Measurements from ENCODE around the gene PRR5.

The PRR5 gene

DNA sequence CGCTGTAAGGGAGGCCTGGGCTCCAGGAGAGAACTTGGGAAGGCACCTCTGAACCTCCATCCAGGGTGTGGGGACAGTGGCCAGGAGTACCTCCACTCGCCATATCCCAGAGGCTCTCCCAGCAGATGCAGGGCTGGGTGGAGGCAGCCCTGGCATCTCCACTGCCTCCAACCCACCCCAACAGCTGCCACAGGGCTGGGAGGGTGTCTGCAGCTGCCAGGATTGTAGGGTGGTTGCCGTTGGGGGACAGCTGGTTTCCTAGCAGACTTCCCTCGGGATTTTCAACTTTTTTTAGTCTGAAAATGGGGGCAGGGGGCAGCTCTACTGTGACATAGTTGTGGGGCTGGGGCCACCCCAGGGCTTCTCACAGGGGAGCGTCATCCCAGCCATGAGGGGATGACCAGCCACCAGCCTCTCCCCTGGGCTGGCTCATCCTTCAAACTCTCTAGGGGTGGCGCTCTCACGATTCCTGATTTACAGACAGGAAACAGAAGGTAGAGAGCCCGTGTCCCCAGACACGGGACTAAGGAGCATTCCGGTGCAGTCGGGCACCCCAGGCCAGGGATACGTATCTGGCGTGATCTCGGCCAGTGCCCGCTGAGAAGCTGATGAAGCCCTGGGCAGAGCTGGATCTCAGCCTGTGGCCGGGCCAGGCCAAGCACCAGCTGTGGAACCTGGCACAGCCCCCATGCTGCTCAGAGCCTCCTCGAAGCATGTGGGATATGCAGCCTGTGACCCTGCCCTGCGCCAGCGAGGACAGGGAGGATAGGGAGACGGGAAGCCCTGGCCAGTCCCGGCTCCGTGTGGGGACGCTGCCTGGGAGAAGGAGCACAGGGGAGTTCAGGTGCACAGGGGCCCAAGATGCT, 9.9 kb downstream of the PRR5 start:
- Histone ChIP-seq H2AFZ (ENCODE audit: low read depth) (no peak overlapping the region), H4K20me1 (ENCODE audit: insufficient read depth) (no peaks in the 10 kb centered on the region), H3K36me3 (ENCODE audit: insufficient read depth) (no peaks in the 10 kb centered on the region), H3K27ac (no peak overlapping the region), H3K27me3 (ENCODE audit: insufficient read depth, low read depth) (no peaks in the 10 kb centered on the region; the same call in 1 of the 2 replicates), H3K79me2 (ENCODE audit: insufficient read depth, low read depth) (no peaks in the 10 kb centered on the region), H3K9ac (no peak overlapping the region), H3K4me2 (no peak overlapping the region), H3K4me1 (ENCODE audit: low read depth, poor library complexity, severe bottlenecking) (no peaks in the 10 kb centered on the region), H3K4me3 (IDR thresholded peaks at IDR 0.05; ENCODE audit: insufficient read depth, low read depth, low read length) (no peak overlapping the region)
- TF ChIP-seq, protein P1, sequence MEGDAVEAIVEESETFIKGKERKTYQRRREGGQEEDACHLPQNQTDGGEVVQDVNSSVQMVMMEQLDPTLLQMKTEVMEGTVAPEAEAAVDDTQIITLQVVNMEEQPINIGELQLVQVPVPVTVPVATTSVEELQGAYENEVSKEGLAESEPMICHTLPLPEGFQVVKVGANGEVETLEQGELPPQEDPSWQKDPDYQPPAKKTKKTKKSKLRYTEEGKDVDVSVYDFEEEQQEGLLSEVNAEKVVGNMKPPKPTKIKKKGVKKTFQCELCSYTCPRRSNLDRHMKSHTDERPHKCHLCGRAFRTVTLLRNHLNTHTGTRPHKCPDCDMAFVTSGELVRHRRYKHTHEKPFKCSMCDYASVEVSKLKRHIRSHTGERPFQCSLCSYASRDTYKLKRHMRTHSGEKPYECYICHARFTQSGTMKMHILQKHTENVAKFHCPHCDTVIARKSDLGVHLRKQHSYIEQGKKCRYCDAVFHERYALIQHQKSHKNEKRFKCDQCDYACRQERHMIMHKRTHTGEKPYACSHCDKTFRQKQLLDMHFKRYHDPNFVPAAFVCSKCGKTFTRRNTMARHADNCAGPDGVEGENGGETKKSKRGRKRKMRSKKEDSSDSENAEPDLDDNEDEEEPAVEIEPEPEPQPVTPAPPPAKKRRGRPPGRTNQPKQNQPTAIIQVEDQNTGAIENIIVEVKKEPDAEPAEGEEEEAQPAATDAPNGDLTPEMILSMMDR (conservative IDR thresholded peaks at IDR 0.05; ENCODE audit: low read depth, low read length): no peak

DNA sequence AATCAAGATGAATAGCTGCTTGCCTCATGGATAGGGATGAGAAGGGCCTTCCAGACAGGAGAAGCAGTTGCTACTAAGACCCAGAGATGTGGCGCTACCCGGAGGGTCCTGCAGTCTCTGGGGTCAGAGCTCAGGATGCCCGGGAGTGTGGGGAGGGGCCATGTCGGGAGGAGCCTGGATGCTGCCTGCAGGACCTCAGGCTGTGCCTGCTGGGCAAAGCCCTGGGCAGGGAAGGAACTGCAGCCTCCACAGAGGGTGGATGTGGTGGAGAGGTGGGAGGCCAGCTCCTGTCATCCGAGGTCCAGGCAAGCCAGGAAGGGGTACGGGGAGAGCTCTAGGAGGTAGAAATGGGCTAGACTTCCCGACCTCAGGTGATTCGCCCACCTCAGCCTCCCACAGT, 11.0 kb downstream of the PRR5 start:
- H3K79me2 ChIP-seq (ENCODE audit: insufficient read depth, low read depth): no peaks in the 10 kb centered on the region
- H3K4me2 ChIP-seq: no peak overlapping the region
- no peak overlapping the region for H3K27ac ChIP-seq
- H3K4me3 ChIP-seq (IDR thresholded peaks at IDR 0.05; ENCODE audit: insufficient read depth, low read depth, low read length): no peak overlapping the region
- H4K20me1 ChIP-seq (ENCODE audit: insufficient read depth): no peaks in the 10 kb centered on the region
- H3K27me3 ChIP-seq (ENCODE audit: insufficient read depth, low read depth): no peaks in the 10 kb centered on the region; the same call in 1 of the 2 replicates
- no peak overlapping the region for H3K9ac ChIP-seq
- no peaks in the 10 kb centered on the region for H3K36me3 ChIP-seq (ENCODE audit: insufficient read depth)
- H2AFZ ChIP-seq (ENCODE audit: low read depth): no peak overlapping the region
- H3K4me1 ChIP-seq (ENCODE audit: low read depth, poor library complexity, severe bottlenecking): no peaks in the 10 kb centered on the region
- TF ChIP-seq, protein P1 (conservative IDR thresholded peaks at IDR 0.05; ENCODE audit: low read depth, low read length): no peak

DNA sequence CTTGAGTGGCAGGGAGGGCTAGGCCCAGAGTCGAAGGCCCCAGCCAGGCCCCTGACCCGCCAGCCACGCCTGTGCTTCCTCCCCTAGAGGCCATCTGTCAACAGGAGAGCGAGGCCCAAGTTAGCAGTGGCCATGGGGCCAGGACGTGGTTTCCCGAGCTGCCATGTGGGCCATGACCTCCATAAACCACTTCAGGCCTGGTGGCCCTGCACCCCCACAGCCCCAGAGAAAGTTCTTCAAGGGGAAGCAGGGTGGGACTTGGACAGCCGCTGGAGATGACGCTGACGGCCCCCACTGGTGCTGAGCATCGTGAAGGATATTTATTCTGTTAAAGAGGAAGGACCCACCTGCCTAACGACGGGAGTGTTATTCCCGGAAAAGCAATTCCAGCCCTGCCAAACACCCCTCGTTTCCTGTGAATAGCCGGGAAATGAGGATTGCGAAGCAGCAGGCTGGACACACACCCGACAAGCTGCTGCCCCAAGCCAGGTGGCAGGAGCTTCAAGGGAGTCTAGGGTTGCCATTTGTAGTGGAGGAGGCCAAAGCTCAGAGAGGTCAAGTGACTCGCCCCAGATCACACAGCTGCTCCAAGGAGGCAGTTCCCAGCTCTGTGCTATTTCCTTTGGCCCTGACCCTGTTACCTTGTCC, 12.8 kb downstream of the PRR5 start:
- Histone ChIP-seq H3K4me1 (ENCODE audit: low read depth, poor library complexity, severe bottlenecking) (no peaks in the 10 kb centered on the region), H3K4me2 (no peak overlapping the region), H3K36me3 (ENCODE audit: insufficient read depth) (no peaks in the 10 kb centered on the region), H4K20me1 (ENCODE audit: insufficient read depth) (no peaks in the 10 kb centered on the region), H3K9ac (no peak overlapping the region), H3K79me2 (ENCODE audit: insufficient read depth, low read depth) (no peaks in the 10 kb centered on the region), H3K4me3 (IDR thresholded peaks at IDR 0.05; ENCODE audit: insufficient read depth, low read depth, low read length) (no peak overlapping the region), H2AFZ (ENCODE audit: low read depth) (no peak overlapping the region), H3K27ac (no peak overlapping the region), H3K27me3 (ENCODE audit: insufficient read depth, low read depth) (peaks cover 4% of the 10 kb centered on the region; the same call in 1 of the 2 replicates)
- TF ChIP-seq, protein P1 (conservative IDR thresholded peaks at IDR 0.05; ENCODE audit: low read depth, low read length): no peak

DNA sequence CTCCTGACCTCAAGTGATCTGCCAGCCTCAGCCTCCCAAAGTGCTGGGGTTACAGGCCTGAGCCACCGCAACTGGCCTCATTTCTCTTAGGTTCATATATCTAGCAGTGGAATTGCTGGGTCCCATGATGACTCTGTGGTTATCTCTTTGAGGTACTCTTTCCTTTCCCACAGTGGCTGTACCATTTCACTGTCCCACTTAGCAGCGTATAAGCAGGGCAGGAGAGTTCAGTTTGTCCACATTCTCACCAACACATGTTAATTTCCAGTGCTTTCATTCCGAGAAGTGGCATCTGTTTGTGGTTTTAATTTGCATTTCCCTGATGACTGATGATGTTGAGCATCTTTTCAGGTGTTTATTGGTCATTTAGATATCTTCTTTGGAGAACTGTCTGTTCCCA, 16.4 kb downstream of the PRR5 start:
- no peaks in the 10 kb centered on the region for H3K36me3 ChIP-seq (ENCODE audit: insufficient read depth)
- no peak overlapping the region for H2AFZ ChIP-seq (ENCODE audit: low read depth)
- H3K9ac ChIP-seq: no peak overlapping the region
- no peak overlapping the region for H3K4me3 ChIP-seq (IDR thresholded peaks at IDR 0.05; ENCODE audit: insufficient read depth, low read depth, low read length)
- TF ChIP-seq, protein P1 (conservative IDR thresholded peaks at IDR 0.05; ENCODE audit: low read depth, low read length): no peak
- no peaks in the 10 kb centered on the region for H3K4me1 ChIP-seq (ENCODE audit: low read depth, poor library complexity, severe bottlenecking)
- H3K79me2 ChIP-seq (ENCODE audit: insufficient read depth, low read depth): no peaks in the 10 kb centered on the region
- no peaks in the 10 kb centered on the region for H4K20me1 ChIP-seq (ENCODE audit: insufficient read depth)
- H3K27ac ChIP-seq: no peak overlapping the region
- H3K4me2 ChIP-seq: no peak overlapping the region
- H3K27me3 ChIP-seq (ENCODE audit: insufficient read depth, low read depth): peaks cover 6% of the 10 kb centered on the region; the same call in 1 of the 2 replicates
